ENCODE data around the gene FAM20B.
A peak's percentile ranks its signal among the peaks of the same experiment; 100 is the strongest.
"Not testable (repeated sequence)": the region's sequence is repeated elsewhere in the genome, so short reads cannot be mapped to it uniquely, and the experiment has no call there.

Gene FAM20B

GRCh38 chr1:179025125-179025974 lies at the start of gene FAM20B:
TSS of gene FAM20B (plus strand) at chr1:179025894. CDS start at chr1:179043848, 17,954 bp downstream.
- peak; percentile 97 for DNase-seq (ENCODE audit: low spot score)

GRCh38 chr1:178976541-178976940 lies 49.2 kb upstream of the FAM20B start:
- DNase-seq (ENCODE audit: low spot score), result no peak

GRCh38 chr1:178986204-178986603 lies 39.5 kb upstream of the FAM20B start:
- no peak for DNase-seq (ENCODE audit: low spot score)

GRCh38 chr1:178988198-178988597 lies 37.5 kb upstream of the FAM20B start:
- not testable (repeated sequence) for DNase-seq (ENCODE audit: low spot score)

GRCh38 chr1:178993559-178993958 lies 32.1 kb upstream of the FAM20B start:
- DNase-seq (ENCODE audit: low spot score), result no peak

- no peak for DNase-seq (ENCODE audit: low spot score)
Observed at GRCh38 chr1:178997428-178997827, 28.3 kb upstream of the FAM20B start.

- no peak for DNase-seq (ENCODE audit: low spot score)
Observed at GRCh38 chr1:178998295-178998694, 27.4 kb upstream of the FAM20B start.

- no peak for DNase-seq (ENCODE audit: low spot score)
Observed at GRCh38 chr1:178999061-178999460, 26.6 kb upstream of the FAM20B start.

- DNase-seq (ENCODE audit: low spot score), result no peak
Observed at GRCh38 chr1:179001451-179001850, 24.2 kb upstream of the FAM20B start.

GRCh38 chr1:179002064-179002463 lies 23.6 kb upstream of the FAM20B start:
- not testable (repeated sequence) for DNase-seq (ENCODE audit: low spot score)

- DNase-seq (ENCODE audit: low spot score), result peak; percentile 86
Observed at GRCh38 chr1:179002552-179003345, 22.9 kb upstream of the FAM20B start.

- no peak for DNase-seq (ENCODE audit: low spot score)
Observed at GRCh38 chr1:179003512-179004066, 22.1 kb upstream of the FAM20B start.

GRCh38 chr1:179007233-179007632 lies 18.5 kb upstream of the FAM20B start:
- no peak for DNase-seq (ENCODE audit: low spot score)

- no peak for DNase-seq (ENCODE audit: low spot score)
Observed at GRCh38 chr1:179010671-179011070, 15.0 kb upstream of the FAM20B start.

GRCh38 chr1:179012038-179012437 lies 13.7 kb upstream of the FAM20B start:
- no peak for DNase-seq (ENCODE audit: low spot score)

GRCh38 chr1:179014123-179014522 lies 11.6 kb upstream of the FAM20B start:
- no peak for DNase-seq (ENCODE audit: low spot score)

- DNase-seq (ENCODE audit: low spot score), result no peak
Observed at GRCh38 chr1:179015396-179015795, 10.3 kb upstream of the FAM20B start.

- peak; percentile 82 for DNase-seq (ENCODE audit: low spot score)
Observed at GRCh38 chr1:179016706-179017382, 8.8 kb upstream of the FAM20B start.

- DNase-seq (ENCODE audit: low spot score), result no peak
Observed at GRCh38 chr1:179017383-179018326, 8.0 kb upstream of the FAM20B start.

- no peak for DNase-seq (ENCODE audit: low spot score)
Observed at GRCh38 chr1:179021873-179022272, 3.8 kb upstream of the FAM20B start.
